ENCODE data around the gene STXBP5. TPM values are rescaled to one million over a fixed set of nuclear protein-coding genes. Genes with fewer than 3 reads are reported as not detected.

Gene STXBP5
- total and polyA plus RNA-seq, 7 experiments from 2014 or later, result 2.5 to 47.4 (median 26.5) TPM

GRCh38 chr6:147417954-147418353 is 213.7 kb downstream of the STXBP5 start:
- no peak overlapping the region for H3K27ac ChIP-seq (ENCODE audit: low read depth, low read length)
- peaks cover 0 to 7% (median 3%) of the 10 kb centered on the region in 11 donors for H3K9me3 Mint-ChIP-seq
- no peaks in the 10 kb centered on the region for H3K4me1 ChIP-seq (ENCODE audit: control insufficient read depth in 2 of 2, insufficient read depth in 2 of 2, low read length in 2 of 2)
- no peak for DNase-seq
- H3K36me3 Mint-ChIP-seq, result no peaks in the 10 kb centered on the region
- ChIA-PET POLR2A (no interaction called here), CTCF (no interaction called here)
- no peak for ATAC-seq
- H3K36me3 ChIP-seq (ENCODE audit: control insufficient read depth in 2 of 3, insufficient read depth in 3 of 3, low read length in 3 of 3), result no peaks in the 10 kb centered on the region
- H3K4me3 ChIP-seq (ENCODE audit: low read length), result no peak overlapping the region
- H3K4me3 Mint-ChIP-seq, result no peak overlapping the region
- intact Hi-C loops (cut with micrococcal nuclease), result no loop called here
- peaks cover 0 to 19% (median 6%) of the 10 kb centered on the region in 5 donors for H3K27me3 Mint-ChIP-seq
- H3K4me1 Mint-ChIP-seq, result no peaks in the 10 kb centered on the region
- H3K9me3 ChIP-seq (ENCODE audit: control insufficient read depth in 2 of 3, low read length in 3 of 3), result no peaks in the 10 kb centered on the region
- H3K27me3 ChIP-seq (ENCODE audit: control insufficient read depth in 2 of 2, insufficient read depth in 2 of 2, low read length in 2 of 2), result no peaks in the 10 kb centered on the region
- no peak overlapping the region for H3K27ac Mint-ChIP-seq

- Mint-ChIP-seq H3K36me3 (peaks cover 0 to 4% (median 0%) of the 10 kb centered on the region in 5 donors), H3K4me1 (no peaks in the 10 kb centered on the region), H3K9me3 (peaks cover 0 to 10% (median 4%) of the 10 kb centered on the region in 11 donors), H3K27me3 (peaks cover 0 to 17% (median 6%) of the 10 kb centered on the region in 5 donors), H3K27ac (peak overlapping the region in 1 of 9 donors; percentile 1), H3K4me3 (no peak overlapping the region)
- POLR2A ChIA-PET, result no interaction called here
- DNase-seq (no peak), ATAC-seq (no peak)
- H3K27me3 ChIP-seq (ENCODE audit: control insufficient read depth in 2 of 2, insufficient read depth in 2 of 2, low read length in 2 of 2), result no peaks in the 10 kb centered on the region
- no peaks in the 10 kb centered on the region for H3K4me1 ChIP-seq (ENCODE audit: control insufficient read depth in 2 of 2, insufficient read depth in 2 of 2, low read length in 2 of 2)
- no peaks in the 10 kb centered on the region for H3K36me3 ChIP-seq (ENCODE audit: control insufficient read depth in 2 of 3, insufficient read depth in 3 of 3, low read length in 3 of 3)
- no peak overlapping the region for H3K27ac ChIP-seq (ENCODE audit: low read depth, low read length)
- no peaks in the 10 kb centered on the region for H3K9me3 ChIP-seq (ENCODE audit: control insufficient read depth in 2 of 3, low read length in 3 of 3)
- CTCF ChIA-PET, result interaction anchor here (0.6 kb wide), 1 partner anchor 39 kb away, joined by 3 read pairs; no protein-coding TSS in a partner anchor
- no peak overlapping the region for H3K4me3 ChIP-seq (ENCODE audit: low read length)
- intact Hi-C loops (cut with micrococcal nuclease), result no loop called here
Measured at GRCh38 chr6:147418523-147418922, 214.3 kb downstream of the STXBP5 start.

DNA sequence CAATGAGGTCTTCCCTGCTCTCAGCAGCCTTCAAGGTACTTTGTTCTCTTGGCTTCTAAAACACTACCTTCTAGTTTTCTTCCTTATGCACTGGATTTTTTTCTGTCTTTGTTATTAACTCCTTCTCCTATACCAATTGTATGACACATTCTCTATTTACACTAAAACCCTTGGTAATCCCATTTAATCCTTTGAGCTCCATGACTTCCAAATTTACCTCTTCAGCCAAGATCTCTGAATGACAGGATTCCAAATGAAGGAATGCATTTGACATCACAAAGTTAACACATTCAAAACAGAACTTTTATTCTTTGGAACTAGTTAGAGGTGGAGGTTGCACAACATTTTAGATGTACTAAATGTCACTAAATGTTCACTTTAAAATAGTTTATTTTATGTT is 217.7 kb downstream of the STXBP5 start:
- intact Hi-C loops (cut with micrococcal nuclease), result no loop called here
- Histone ChIP-seq H3K27ac (ENCODE audit: low read depth, low read length) (no peak overlapping the region), H3K9me3 (ENCODE audit: control insufficient read depth in 2 of 3, low read length in 3 of 3) (no peaks in the 10 kb centered on the region), H3K36me3 (ENCODE audit: control insufficient read depth in 2 of 3, insufficient read depth in 3 of 3, low read length in 3 of 3) (no peaks in the 10 kb centered on the region), H3K4me3 (ENCODE audit: low read length) (no peak overlapping the region), H3K27me3 (ENCODE audit: control insufficient read depth in 2 of 2, insufficient read depth in 2 of 2, low read length in 2 of 2) (no peaks in the 10 kb centered on the region), H3K4me1 (ENCODE audit: control insufficient read depth in 2 of 2, insufficient read depth in 2 of 2, low read length in 2 of 2) (no peaks in the 10 kb centered on the region)
- Mint-ChIP-seq H3K27ac (no peak overlapping the region), H3K4me1 (no peaks in the 10 kb centered on the region), H3K36me3 (peaks cover 0 to 7% (median 0%) of the 10 kb centered on the region in 5 donors), H3K4me3 (no peak overlapping the region), H3K9me3 (peaks cover 0 to 13% (median 7%) of the 10 kb centered on the region in 11 donors), H3K27me3 (peaks cover 0 to 13% (median 6%) of the 10 kb centered on the region in 5 donors)
- CTCF ChIA-PET, result no interaction called here
- ATAC-seq (no peak), DNase-seq (no peak)
- POLR2A ChIA-PET, result no interaction called here

GRCh38 chr6:147423111-147423510 is 218.9 kb downstream of the STXBP5 start:
- ATAC-seq (no peak), DNase-seq (no peak)
- no peaks in the 10 kb centered on the region for H3K27me3 ChIP-seq (ENCODE audit: control insufficient read depth in 2 of 2, insufficient read depth in 2 of 2, low read length in 2 of 2)
- Mint-ChIP-seq H3K27ac (no peak overlapping the region), H3K4me3 (no peak overlapping the region), H3K27me3 (peaks cover 0 to 13% (median 6%) of the 10 kb centered on the region in 5 donors), H3K36me3 (peaks cover 0 to 7% (median 0%) of the 10 kb centered on the region in 5 donors), H3K9me3 (peaks cover 0 to 13% (median 7%) of the 10 kb centered on the region in 11 donors), H3K4me1 (no peaks in the 10 kb centered on the region)
- H3K4me1 ChIP-seq (ENCODE audit: control insufficient read depth in 2 of 2, insufficient read depth in 2 of 2, low read length in 2 of 2), result no peaks in the 10 kb centered on the region
- H3K36me3 ChIP-seq (ENCODE audit: control insufficient read depth in 2 of 3, insufficient read depth in 3 of 3, low read length in 3 of 3), result no peaks in the 10 kb centered on the region
- no peak overlapping the region for H3K27ac ChIP-seq (ENCODE audit: low read depth, low read length)
- ChIA-PET POLR2A (no interaction called here), CTCF (no interaction called here)
- no peaks in the 10 kb centered on the region for H3K9me3 ChIP-seq (ENCODE audit: control insufficient read depth in 2 of 3, low read length in 3 of 3)
- H3K4me3 ChIP-seq (ENCODE audit: low read length), result no peak overlapping the region
- intact Hi-C loops (cut with micrococcal nuclease), result no loop called here

DNA sequence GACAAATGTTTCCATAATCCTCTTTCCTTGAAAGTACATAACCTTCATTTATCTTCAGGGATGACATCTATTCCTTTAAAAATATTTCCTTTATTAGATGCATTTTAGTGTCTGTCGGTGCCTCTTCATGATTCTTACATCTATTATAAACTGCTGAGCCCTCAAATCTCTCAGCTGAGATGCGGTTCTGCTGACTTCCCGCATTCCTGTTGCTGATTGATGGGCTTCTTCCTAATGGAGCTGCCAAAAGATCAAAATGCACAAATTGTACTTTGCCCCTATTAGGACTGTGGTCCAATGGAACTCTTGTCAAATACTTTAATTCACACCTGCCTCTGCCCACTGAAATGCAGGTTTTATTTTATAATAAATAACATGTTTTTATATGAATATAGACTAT is 225.6 kb downstream of the STXBP5 start:
- no peak overlapping the region for H3K27ac Mint-ChIP-seq
- no peak overlapping the region for H3K4me3 Mint-ChIP-seq
- peaks cover 0 to 3% (median 0%) of the 10 kb centered on the region in 11 donors for H3K9me3 Mint-ChIP-seq
- Histone ChIP-seq H3K27ac (ENCODE audit: low read depth, low read length) (no peak overlapping the region), H3K36me3 (ENCODE audit: control insufficient read depth in 2 of 3, insufficient read depth in 3 of 3, low read length in 3 of 3) (no peaks in the 10 kb centered on the region), H3K4me3 (ENCODE audit: low read length) (no peak overlapping the region), H3K9me3 (ENCODE audit: control insufficient read depth in 2 of 3, low read length in 3 of 3) (no peaks in the 10 kb centered on the region), H3K27me3 (ENCODE audit: control insufficient read depth in 2 of 2, insufficient read depth in 2 of 2, low read length in 2 of 2) (no peaks in the 10 kb centered on the region), H3K4me1 (ENCODE audit: control insufficient read depth in 2 of 2, insufficient read depth in 2 of 2, low read length in 2 of 2) (no peaks in the 10 kb centered on the region)
- ATAC-seq (no peak), DNase-seq (no peak)
- peaks cover 0 to 8% (median 0%) of the 10 kb centered on the region in 5 donors for H3K27me3 Mint-ChIP-seq
- intact Hi-C loops (cut with micrococcal nuclease), result no loop called here
- no peaks in the 10 kb centered on the region for H3K4me1 Mint-ChIP-seq
- no peaks in the 10 kb centered on the region for H3K36me3 Mint-ChIP-seq
- ChIA-PET CTCF (no interaction called here), POLR2A (no interaction called here)

DNA sequence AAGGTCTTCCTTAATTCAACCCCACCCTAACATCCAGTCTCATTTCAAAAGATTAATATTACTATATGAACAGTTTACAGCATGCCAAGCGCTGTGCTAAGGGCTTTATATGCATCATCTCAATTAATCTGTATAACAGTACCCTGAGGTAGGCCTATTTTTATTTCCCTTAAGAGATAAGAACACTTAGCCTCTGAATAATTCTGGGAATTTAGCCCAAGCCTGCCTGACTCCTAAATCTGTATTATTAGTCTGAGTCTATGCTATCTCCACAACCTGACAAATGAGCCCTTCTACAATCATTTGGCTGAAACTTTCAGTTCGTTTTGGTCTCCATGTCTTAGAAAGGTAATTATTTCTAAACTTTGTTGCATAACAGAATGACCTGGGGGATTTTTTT is 226.6 kb downstream of the STXBP5 start:
- ChIA-PET CTCF (no interaction called here), POLR2A (no interaction called here)
- H3K9me3 ChIP-seq (ENCODE audit: control insufficient read depth in 2 of 3, low read length in 3 of 3), result no peaks in the 10 kb centered on the region
- H3K36me3 ChIP-seq (ENCODE audit: control insufficient read depth in 2 of 3, insufficient read depth in 3 of 3, low read length in 3 of 3), result no peaks in the 10 kb centered on the region
- no peak overlapping the region for H3K4me3 ChIP-seq (ENCODE audit: low read length)
- Mint-ChIP-seq H3K4me3 (no peak overlapping the region), H3K27me3 (peaks cover 0 to 14% (median 0%) of the 10 kb centered on the region in 5 donors), H3K36me3 (no peaks in the 10 kb centered on the region), H3K9me3 (peaks cover 0 to 2% (median 0%) of the 10 kb centered on the region in 11 donors), H3K4me1 (no peaks in the 10 kb centered on the region), H3K27ac (no peak overlapping the region)
- ATAC-seq (no peak), DNase-seq (no peak)
- no peak overlapping the region for H3K27ac ChIP-seq (ENCODE audit: low read depth, low read length)
- H3K27me3 ChIP-seq (ENCODE audit: control insufficient read depth in 2 of 2, insufficient read depth in 2 of 2, low read length in 2 of 2), result no peaks in the 10 kb centered on the region
- intact Hi-C loops (cut with micrococcal nuclease), result no loop called here
- no peaks in the 10 kb centered on the region for H3K4me1 ChIP-seq (ENCODE audit: control insufficient read depth in 2 of 2, insufficient read depth in 2 of 2, low read length in 2 of 2)

DNA sequence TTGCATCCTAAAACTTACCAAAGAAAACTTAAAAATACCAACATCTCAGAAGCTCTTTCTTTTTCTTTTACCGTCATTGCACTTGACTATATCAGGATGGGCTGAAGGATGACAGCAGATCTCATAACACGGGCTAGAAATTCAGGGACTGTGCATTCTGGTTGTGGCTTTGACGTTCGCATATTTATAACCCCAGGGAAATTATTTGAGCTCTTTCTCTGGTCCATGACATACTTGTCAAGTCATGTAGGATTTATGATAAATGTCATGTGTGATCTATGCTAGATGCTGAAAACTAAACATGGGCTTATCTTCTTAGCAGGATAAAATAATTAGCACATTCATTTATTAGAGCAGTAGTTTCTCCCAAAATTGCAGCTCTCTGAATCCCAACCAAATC is 229.9 kb downstream of the STXBP5 start:
- Mint-ChIP-seq H3K27me3 (peaks cover 0 to 20% (median 0%) of the 10 kb centered on the region in 5 donors), H3K4me3 (no peak overlapping the region), H3K9me3 (peaks cover 0 to 2% (median 0%) of the 10 kb centered on the region in 11 donors), H3K4me1 (no peaks in the 10 kb centered on the region), H3K27ac (no peak overlapping the region), H3K36me3 (no peaks in the 10 kb centered on the region)
- ChIA-PET POLR2A (no interaction called here), CTCF (no interaction called here)
- no peaks in the 10 kb centered on the region for H3K9me3 ChIP-seq (ENCODE audit: control insufficient read depth in 2 of 3, low read length in 3 of 3)
- no peak overlapping the region for H3K27ac ChIP-seq (ENCODE audit: low read depth, low read length)
- no peaks in the 10 kb centered on the region for H3K36me3 ChIP-seq (ENCODE audit: control insufficient read depth in 2 of 3, insufficient read depth in 3 of 3, low read length in 3 of 3)
- ATAC-seq (no peak), DNase-seq (no peak)
- H3K4me1 ChIP-seq (ENCODE audit: control insufficient read depth in 2 of 2, insufficient read depth in 2 of 2, low read length in 2 of 2), result no peaks in the 10 kb centered on the region
- no peak overlapping the region for H3K4me3 ChIP-seq (ENCODE audit: low read length)
- intact Hi-C loops (cut with micrococcal nuclease), result no loop called here
- H3K27me3 ChIP-seq (ENCODE audit: control insufficient read depth in 2 of 2, insufficient read depth in 2 of 2, low read length in 2 of 2), result no peaks in the 10 kb centered on the region

Measured in naive thymus-derived CD4-positive, alpha-beta T cell (primary cell).